ENCODE measurements around the gene EIF5AL1. TPM values are rescaled to one million over a fixed set of nuclear protein-coding genes. Genes with fewer than 3 reads are reported as not detected.

EIF5AL1 gene
- total RNA-seq, 4 donors from 2014 or later = 0.17 to 0.19 TPM; not detected in 2

DNA sequence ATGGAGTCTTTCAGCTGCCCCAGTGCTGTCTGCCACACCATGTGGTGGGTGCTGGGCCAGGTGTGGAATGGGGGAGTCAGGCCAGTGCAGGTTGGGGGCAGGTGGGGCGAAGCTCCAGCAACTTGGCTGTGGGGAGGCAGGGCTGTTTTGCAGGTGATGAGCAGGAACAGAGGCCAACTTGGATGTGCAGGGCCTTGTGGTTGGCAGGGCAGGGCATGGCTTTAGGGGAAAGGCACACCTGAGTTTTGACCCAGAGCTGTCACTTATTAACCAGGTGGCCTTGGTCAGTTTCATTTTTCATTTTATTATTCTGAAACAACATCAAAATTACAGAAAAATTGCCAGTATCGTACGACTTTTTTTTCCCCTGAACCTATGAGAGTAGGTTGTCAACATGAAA is 48.9 kb downstream of the EIF5AL1 start:
- no peak for TF ChIP-seq CTCF (IDR thresholded peaks at IDR 0.05; ENCODE audit: low read depth)

DNA sequence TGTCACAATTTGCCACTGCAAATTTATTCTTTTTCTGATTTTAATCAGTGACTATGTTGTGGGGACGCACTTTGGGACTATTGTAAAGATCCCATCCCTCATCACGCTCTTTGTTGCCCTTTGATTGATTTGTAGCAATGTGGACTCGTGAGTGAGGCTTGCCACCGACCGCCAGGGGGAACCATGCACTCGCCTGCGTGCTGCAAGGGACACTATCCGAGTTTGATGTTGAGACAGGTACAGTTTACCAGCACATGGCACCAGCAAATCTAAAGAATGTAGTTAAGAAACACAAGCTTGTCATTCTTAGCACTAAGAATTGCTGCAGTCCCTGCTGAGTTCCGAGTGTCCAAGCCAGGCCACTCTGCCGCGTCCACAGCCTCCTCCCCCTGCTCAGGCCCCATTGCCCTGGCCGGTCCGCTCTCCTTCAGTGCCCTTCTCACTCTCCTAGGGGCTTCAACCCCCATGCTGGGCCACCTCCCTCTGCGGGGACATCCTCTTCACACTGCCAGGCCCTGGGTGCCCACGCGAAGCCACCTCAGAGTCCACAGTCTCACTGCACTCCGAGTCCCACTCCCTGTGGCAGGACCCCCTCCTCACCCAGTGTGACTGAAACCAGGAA is 49.9 kb downstream of the EIF5AL1 start:
- TF ChIP-seq CTCF (IDR thresholded peaks at IDR 0.05; ENCODE audit: low read depth) = no peak

- no peak for TF ChIP-seq CTCF (IDR thresholded peaks at IDR 0.05; ENCODE audit: low read depth)
Observed at GRCh38 chr10:79563426-79563825, 51.1 kb downstream of the EIF5AL1 start.

Small RNAs within 50 kb of the gene (small RNA-seq; reads per million reads assigned to genes)
- gene BX248123.2 = not detected
- gene RPS12P18 = not detected

Other genes starting within 250 kb of the EIF5AL1 start
- gene PPIF, start 165.1 kb upstream of the EIF5AL1 start, total RNA-seq = 10 to 100 TPM; 13.0 to 55.2 (median 29.8) TPM
- gene ZCCHC24, start 66.9 kb upstream of the EIF5AL1 start, total RNA-seq = 10 to 100 TPM; 37.6 to 75.7 (median 48.7) TPM
- gene SFTPA2, start 47.9 kb downstream of the EIF5AL1 start, total RNA-seq = not detected
- gene SFTPA1, start 98.4 kb downstream of the EIF5AL1 start, total RNA-seq = not detected
- 1 to 10 TPM in 3 of 4 donors, under 1 TPM in 1; 0.51 to 1.3 (median 1.1) TPM for gene NUTM2B, start 190.7 kb downstream of the EIF5AL1 start, total RNA-seq